Effector memory CD4-positive, alpha-beta T cell (primary cell): ENCODE measurements around the gene ADPRH.

ENCODE experiments used
- DNase-seq, 3 donors: peaks; one replicate each; pipeline ENCODE4 v3.0.0-alpha.2; 2020
- H3K27ac ChIP-seq: 2 replicates; pipeline ENCODE4 v1.7.0; 2013; ENCODE audit warnings: mild to moderate bottlenecking, low read length, moderate library complexity; ENCODE audit not compliant: insufficient read depth, poor library complexity, severe bottlenecking
- H3K27me3 ChIP-seq: replicated peaks from 2 replicates; pipeline ENCODE4 v1.7.0; 2013; ENCODE audit warnings: mild to moderate bottlenecking, low read length; ENCODE audit not compliant: insufficient read depth, control insufficient read depth, poor library complexity, severe bottlenecking
- H3K36me3 ChIP-seq: 2 replicates; pipeline ENCODE4 v1.7.0; 2013; ENCODE audit warnings: mild to moderate bottlenecking, low read length, moderate library complexity; ENCODE audit not compliant: control insufficient read depth, insufficient read depth
- H3K4me1 ChIP-seq: 2 replicates; pipeline ENCODE4 v1.7.0; 2013; ENCODE audit warnings: low read length, mild to moderate bottlenecking; ENCODE audit not compliant: control insufficient read depth, insufficient read depth, poor library complexity, severe bottlenecking
- H3K4me3 ChIP-seq: 2 replicates; pipeline ENCODE4 v1.7.0; 2013; ENCODE audit warnings: low read length, low read depth, mild to moderate bottlenecking; ENCODE audit not compliant: insufficient read depth, poor library complexity, severe bottlenecking
- H3K9me3 ChIP-seq: 2 replicates; pipeline ENCODE4 v1.7.0; 2013; ENCODE audit warnings: mild to moderate bottlenecking, low read length, moderate library complexity; ENCODE audit not compliant: control insufficient read depth

ADPRH gene

DNA sequence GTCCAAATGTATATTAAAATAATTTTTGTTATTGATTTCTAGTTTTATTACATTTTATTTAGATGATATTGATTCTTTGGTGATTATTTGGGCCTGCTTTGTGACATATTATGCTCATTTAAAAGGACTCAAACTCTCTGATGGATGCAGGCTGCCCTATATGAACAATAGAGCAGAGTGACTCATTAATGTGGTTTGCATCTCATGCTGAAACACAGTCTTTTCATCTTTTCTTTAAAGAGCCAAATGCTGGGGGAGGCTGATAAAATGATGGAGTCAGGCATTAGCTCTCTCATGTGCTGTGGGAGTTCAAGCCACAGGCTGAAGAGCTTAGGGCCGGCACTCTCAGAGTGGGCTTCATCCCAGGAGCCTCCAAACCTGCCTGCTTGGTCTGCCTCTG, 25.6 kb downstream of the ADPRH start:
- H3K27me3 ChIP-seq = no peaks in the 10 kb centered on the region
- no peak for DNase-seq
- H3K4me3 ChIP-seq = no peak overlapping the region
- no peak overlapping the region for H3K27ac ChIP-seq
- H3K36me3 ChIP-seq = no peaks in the 10 kb centered on the region
- H3K9me3 ChIP-seq = no peaks in the 10 kb centered on the region
- H3K4me1 ChIP-seq = peaks cover 3% of the 10 kb centered on the region

DNA sequence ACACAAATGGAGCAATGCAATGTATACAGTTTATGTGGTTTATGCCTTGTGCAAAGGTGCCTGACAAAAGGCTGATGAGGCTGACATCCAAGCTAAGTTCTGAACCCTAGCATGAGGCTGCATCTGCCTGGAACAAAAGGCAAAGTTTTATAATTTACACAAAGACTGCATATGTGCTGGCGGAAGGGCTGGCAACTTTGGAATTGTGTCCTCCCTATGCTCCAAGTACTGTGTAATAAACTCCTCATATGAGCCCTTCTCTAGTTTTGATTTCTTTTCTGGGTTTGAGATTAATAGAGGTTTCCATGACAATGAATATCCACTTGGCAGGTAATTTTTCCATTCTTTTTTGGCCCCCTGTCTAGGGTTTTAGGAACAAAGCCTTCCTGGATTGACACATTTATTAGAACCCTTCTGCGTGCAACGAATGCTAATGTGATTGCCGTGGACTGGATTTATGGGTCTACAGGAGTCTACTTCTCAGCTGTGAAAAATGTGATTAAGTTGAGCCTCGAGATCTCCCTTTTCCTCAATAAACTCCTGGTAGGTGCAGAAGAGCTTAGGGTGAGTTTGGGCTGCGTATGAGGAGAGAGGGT, 29.2 kb downstream of the ADPRH start:
- DNase-seq = no peak
- no peaks in the 10 kb centered on the region for H3K36me3 ChIP-seq
- no peak overlapping the region for H3K4me3 ChIP-seq
- H3K9me3 ChIP-seq = no peaks in the 10 kb centered on the region
- no peaks in the 10 kb centered on the region for H3K4me1 ChIP-seq
- no peak overlapping the region for H3K27ac ChIP-seq
- no peaks in the 10 kb centered on the region for H3K27me3 ChIP-seq

DNA sequence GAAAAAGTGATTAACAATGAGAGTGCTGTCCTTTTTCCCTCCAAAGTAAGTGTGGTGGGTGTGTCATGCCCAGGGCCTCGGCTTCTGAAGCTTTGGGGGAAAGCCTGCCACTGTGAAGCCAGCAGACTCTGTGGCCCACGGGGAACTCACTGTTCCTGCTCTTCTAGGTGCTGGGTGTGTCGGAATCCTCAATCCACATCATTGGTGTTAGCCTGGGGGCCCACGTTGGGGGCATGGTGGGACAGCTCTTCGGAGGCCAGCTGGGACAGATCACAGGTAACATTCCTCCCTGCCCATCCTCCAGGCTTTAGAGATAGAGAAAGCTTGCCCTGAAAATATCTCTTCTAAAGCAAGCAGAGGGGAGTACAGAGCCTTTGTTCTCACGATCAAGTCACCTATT, 30.0 kb downstream of the ADPRH start:
- Histone ChIP-seq H3K4me3 (no peak overlapping the region), H3K4me1 (no peaks in the 10 kb centered on the region), H3K27me3 (no peaks in the 10 kb centered on the region), H3K9me3 (no peaks in the 10 kb centered on the region), H3K36me3 (no peaks in the 10 kb centered on the region), H3K27ac (no peak overlapping the region)
- DNase-seq = no peak

DNA sequence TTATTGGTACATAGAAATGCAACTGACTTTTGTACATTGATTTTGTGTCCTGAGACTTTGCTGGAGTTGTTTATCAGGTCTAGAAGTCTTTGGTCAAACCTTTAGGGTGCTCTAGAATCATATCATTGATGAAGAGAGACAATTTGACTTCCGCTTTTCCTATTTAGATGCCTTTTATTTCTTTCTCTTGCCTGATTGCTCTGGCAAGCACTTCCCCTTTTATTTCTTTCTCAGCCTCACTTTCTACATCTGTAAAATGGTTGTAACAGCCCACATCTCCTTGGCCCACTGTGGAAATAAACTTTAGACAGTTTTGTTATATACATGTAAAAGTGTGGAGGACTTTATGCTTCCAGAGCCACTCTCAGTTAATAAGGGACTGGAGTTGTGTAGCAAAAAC, 32.4 kb downstream of the ADPRH start:
- Histone ChIP-seq H3K27me3 (no peaks in the 10 kb centered on the region), H3K27ac (no peak overlapping the region), H3K36me3 (no peaks in the 10 kb centered on the region), H3K4me3 (no peak overlapping the region), H3K9me3 (no peaks in the 10 kb centered on the region), H3K4me1 (no peaks in the 10 kb centered on the region)
- DNase-seq = no peak

DNA sequence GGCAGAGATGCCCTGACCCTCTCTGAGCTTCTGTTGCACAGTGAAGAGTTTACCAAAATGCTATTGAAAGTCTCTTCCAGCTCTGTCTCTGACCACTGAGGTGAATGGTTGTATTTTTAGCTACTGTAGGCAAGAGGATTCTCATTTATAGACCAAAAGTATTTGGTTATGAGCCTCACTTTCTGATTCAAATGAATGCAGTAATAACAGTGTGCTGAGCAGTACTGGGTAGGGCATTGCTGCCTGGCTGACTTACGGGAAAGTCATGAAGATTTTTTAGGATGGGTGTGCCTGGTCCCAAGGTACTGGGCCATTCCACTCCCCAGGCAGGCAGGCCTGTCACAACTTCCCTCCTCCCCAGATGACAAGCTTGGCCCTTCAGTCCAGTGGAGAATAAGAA, 33.9 kb downstream of the ADPRH start:
- H3K36me3 ChIP-seq = no peaks in the 10 kb centered on the region
- H3K4me3 ChIP-seq = no peak overlapping the region

DNA sequence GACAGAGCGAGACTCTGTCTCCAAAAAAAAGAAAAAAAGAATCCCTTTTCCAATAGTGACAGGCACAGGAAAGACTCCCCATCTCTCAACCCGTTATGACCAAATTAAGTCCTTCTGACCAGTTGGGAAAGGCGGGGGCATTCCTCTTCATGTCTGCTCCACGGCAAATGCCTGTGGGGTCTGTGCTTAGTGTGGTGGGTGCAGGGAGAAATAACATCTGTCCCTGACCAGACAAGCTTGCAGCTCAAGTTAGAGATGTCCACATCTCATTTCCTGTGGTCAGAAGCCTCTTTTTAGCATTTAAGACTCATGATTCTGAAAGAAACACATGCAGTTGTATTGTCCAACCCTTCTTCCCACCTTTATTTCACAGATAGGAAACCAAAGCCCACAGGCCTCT, 34.6 kb downstream of the ADPRH start:
- H3K27ac ChIP-seq = no peak overlapping the region
- no peaks in the 10 kb centered on the region for H3K9me3 ChIP-seq
- no peak overlapping the region for H3K4me3 ChIP-seq
- H3K27me3 ChIP-seq = no peaks in the 10 kb centered on the region
- DNase-seq = no peak
- no peaks in the 10 kb centered on the region for H3K36me3 ChIP-seq
- no peaks in the 10 kb centered on the region for H3K4me1 ChIP-seq

More for the DNA sequence above, 33.9 kb downstream of the ADPRH start:
- no peaks in the 10 kb centered on the region for H3K27me3 ChIP-seq
- no peak for DNase-seq
- H3K4me1 ChIP-seq = no peaks in the 10 kb centered on the region
- no peak overlapping the region for H3K27ac ChIP-seq
- H3K9me3 ChIP-seq = no peaks in the 10 kb centered on the region

DNA sequence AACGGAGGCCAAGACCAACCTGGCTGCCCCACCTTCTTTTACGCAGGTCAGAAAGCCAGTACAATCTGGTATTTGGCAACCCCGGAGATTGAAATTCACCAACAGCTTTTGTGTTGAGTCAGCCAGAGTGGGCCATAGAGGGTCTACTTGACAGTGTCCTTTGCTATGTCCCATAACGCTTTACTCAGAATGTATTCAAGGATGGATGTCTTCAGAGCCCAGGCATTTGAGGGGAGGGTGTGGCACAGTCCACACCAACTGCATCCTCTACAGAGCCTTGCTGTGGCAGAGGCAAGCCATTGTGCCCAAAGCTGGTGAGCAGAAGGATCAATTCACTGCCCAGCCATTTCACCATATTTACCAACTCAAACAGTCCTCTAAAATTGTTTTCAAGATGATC, 36.8 kb downstream of the ADPRH start:
- Histone ChIP-seq H3K4me1 (no peaks in the 10 kb centered on the region), H3K4me3 (no peak overlapping the region), H3K36me3 (no peaks in the 10 kb centered on the region), H3K27me3 (no peaks in the 10 kb centered on the region), H3K9me3 (no peaks in the 10 kb centered on the region), H3K27ac (no peak overlapping the region)
- no peak for DNase-seq

DNA sequence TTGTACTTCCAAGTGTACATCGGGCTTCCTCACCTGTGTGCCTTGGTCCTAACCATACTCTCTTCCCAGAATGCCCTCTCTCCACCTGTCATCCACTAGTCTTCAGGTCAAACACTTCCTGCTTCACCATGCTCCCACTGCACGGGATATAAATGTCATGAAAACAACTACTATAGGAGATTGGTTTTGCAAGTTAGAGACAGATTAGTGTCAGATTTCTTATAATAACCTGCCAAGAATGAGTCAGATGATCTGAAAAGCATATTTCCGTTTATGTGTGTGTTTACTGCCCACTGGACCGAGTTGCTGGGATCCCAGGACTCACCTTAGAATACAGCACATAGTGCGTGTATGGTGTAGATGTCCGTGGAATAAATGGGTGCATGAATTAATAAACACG, 39.8 kb downstream of the ADPRH start:
- H3K27me3 ChIP-seq = no peaks in the 10 kb centered on the region
- H3K27ac ChIP-seq = no peak overlapping the region
- no peaks in the 10 kb centered on the region for H3K4me1 ChIP-seq
- DNase-seq = no peak
- no peaks in the 10 kb centered on the region for H3K36me3 ChIP-seq
- H3K4me3 ChIP-seq = no peak overlapping the region
- H3K9me3 ChIP-seq = no peaks in the 10 kb centered on the region

DNA sequence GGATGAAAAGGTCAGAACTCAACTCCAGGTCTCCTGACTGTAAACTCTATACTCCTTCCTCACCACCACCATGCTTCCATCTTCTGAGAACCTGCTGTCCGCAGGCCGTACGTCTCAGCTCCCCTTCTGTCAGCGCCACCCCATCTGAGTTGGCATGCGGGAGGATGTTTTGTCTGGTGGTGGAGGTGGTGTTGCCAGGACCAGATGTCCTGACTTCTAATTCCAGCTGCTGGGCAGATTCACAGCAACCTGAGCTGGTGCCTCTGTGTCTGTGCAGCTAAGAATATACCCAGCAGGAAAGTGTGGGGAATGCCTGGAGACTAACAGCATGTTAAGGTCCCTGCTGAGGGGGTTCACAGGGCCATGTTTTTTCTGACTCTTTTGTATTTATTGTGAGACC, 41.6 kb downstream of the ADPRH start:
- DNase-seq = no peak
- H3K9me3 ChIP-seq = no peaks in the 10 kb centered on the region
- H3K27ac ChIP-seq = no peak overlapping the region
- no peaks in the 10 kb centered on the region for H3K36me3 ChIP-seq
- no peaks in the 10 kb centered on the region for H3K4me1 ChIP-seq
- no peak overlapping the region for H3K4me3 ChIP-seq
- H3K27me3 ChIP-seq = no peaks in the 10 kb centered on the region

DNA sequence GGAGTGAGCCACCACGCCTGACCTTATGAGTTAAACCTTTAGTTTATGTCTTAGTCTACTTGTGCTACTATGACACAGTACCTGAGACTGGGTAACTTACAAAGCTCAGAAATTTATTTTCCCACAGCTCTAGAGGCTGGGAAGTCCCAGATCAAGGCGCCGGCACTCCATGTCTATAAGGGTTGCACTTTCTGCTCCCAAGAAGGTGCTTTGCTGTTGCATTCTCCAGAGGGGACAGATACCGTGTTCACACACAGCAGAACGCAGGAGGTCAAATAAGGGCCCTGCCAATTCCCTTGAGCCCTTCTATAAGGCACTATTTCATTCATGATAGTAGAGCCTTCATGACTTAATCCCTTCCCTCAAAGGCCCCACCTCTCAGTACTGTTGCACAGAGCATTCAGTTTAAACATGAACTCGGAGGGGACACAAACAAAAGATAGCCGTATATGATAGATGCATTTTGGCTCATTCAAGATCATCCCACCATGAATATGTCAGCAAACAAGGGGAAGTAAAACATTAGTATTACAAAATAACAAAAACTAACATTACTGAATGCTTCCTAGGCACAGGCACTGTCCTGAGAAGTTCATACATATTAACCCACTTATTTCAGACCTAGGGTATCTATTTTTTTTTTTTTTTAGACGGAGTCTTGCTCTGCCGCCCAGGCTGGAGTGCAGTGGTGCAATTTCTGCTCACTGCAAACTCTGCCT, 44.9 kb downstream of the ADPRH start:
- H3K4me1 ChIP-seq = peaks cover 3% of the 10 kb centered on the region
- no peaks in the 10 kb centered on the region for H3K9me3 ChIP-seq
- no peaks in the 10 kb centered on the region for H3K27me3 ChIP-seq
- no peak overlapping the region for H3K4me3 ChIP-seq
- no peak for DNase-seq
- no peak overlapping the region for H3K27ac ChIP-seq
- H3K36me3 ChIP-seq = no peaks in the 10 kb centered on the region
